Activated naive CD4-positive, alpha-beta T cell treated with anti-CD3 and anti-CD28 coated beads, Interleukin-2, amount 50 U/mL, for 72 hours (primary cell): Measurements from ENCODE around the gene SLC5A1. TPM values are rescaled to one million over a fixed set of nuclear protein-coding genes. Genes with fewer than 3 reads are reported as not detected.
"Not testable (repeated sequence)": the region's sequence is repeated elsewhere in the genome, so short reads cannot be mapped to it uniquely, and the experiment has no call there.

Experiments
- ATAC-seq, 2 donors: fragments of 150-1000 bp; cut with Tn5 transposase; 2 replicates each; pipeline ENCODE4 v1.10.0; 2021; ENCODE audit warnings: mild to moderate bottlenecking in 2 of 2, moderate library complexity in 2 of 2
- DNase-seq, 2 donors: peaks; one replicate each; pipeline ENCODE4 v3.0.0; 2021 to 2022; ENCODE audit warnings: low spot score in 2 of 2
- H3K27ac Mint-ChIP-seq, 2 donors: one replicate each; pipeline ENCODE4 v1.8.0; 2022; ENCODE audit warnings: mild to moderate bottlenecking in 2 of 2, mixed read lengths in 2 of 2
- H3K36me3 Mint-ChIP-seq, 2 donors: one replicate each; pipeline ENCODE4 v1.8.0; 2022; ENCODE audit warnings: mixed read lengths in 2 of 2
- H3K9me3 Mint-ChIP-seq, 2 donors: one replicate each; pipeline ENCODE4 v1.8.0; 2022; ENCODE audit warnings: mixed read lengths in 2 of 2
- total RNA-seq, 2 donors: library from RNA; stranded (reverse); gene quantifications; one replicate each; pipeline ENCODE4 v1.2.3, GENCODE V29; 2022

SLC5A1 gene
- total RNA-seq, 2 donors from 2014 or later = not detected

DNA sequence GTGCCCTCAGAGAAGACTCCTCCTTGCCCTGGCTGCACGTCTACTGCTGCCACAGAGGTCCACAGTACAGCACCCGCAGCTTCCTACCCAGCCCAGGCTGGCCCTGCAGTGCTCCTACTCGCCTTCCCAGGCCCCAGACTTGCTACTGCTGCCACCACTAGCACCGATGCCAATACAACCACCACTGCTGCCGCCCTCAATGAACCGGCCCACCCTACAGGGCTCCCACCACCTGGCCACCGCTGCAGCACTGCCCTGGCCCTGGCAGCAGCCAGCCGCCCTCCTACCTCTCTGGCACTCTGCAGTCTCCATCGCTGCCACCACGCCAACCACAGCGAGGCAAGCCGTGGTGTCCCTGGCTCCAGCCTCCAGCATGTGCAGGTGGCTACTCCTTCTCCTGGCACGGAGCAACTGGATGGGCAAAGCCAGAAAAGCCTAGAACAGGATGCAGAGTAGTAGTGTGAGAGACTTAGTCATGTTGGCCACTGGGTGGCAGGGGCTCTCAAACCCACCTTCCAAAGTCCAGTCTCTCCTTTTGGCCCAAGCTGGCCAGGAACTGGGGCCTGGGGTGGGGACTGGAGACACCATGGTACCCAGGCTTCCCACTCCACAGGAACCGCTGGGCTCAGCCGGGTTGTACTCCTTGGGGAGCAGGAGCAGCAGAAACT lies 76.6 kb downstream of the SLC5A1 start:
- no peak for ATAC-seq
- Mint-ChIP-seq H3K27ac (no peak overlapping the region), H3K9me3 (no peaks in the 10 kb centered on the region), H3K36me3 (no peaks in the 10 kb centered on the region)
- no peak for DNase-seq

DNA sequence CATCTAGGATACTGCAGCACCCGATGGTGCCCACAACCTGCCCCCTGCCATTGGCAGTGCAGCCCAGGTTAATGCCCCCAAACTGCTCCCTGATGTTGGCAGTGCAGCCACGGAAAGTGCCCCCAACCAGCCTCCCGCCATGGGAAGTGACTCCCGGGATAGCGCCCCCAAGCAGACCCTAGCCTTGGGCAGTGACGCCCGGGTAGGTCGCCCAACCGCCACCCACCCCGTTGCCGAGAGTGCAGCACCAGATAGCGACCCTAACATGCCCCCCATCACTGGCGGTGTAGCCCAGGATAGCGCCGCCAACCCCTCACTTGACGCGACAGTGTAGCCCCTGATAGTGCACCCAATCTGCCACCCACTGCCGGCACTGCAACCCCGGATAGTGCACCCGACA lies 77.5 kb downstream of the SLC5A1 start:
- DNase-seq (no peak), ATAC-seq (no peak)
- Mint-ChIP-seq H3K36me3 (no peaks in the 10 kb centered on the region), H3K27ac (no peak overlapping the region), H3K9me3 (no peaks in the 10 kb centered on the region)

DNA sequence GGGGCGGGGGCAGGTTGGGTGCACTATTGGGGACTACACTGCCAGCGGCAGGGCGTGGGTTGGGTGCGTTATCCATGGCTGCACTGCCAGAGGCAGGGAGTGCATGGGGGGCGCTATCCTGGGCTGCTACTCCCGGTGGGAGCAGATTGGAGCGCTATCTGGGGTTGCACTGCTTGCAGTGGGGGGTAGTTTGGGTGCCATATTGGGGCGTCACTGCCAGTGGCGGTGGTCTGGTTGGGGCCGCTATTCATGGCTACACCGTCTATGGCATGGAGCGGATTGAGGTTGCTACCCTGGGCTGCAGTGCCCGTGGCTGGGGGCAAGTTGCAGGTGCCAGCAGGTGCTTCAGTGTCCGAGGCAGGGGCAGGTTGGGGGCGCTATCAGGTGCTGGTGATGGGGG lies 79.8 kb downstream of the SLC5A1 start:
- no peak for DNase-seq

DNA sequence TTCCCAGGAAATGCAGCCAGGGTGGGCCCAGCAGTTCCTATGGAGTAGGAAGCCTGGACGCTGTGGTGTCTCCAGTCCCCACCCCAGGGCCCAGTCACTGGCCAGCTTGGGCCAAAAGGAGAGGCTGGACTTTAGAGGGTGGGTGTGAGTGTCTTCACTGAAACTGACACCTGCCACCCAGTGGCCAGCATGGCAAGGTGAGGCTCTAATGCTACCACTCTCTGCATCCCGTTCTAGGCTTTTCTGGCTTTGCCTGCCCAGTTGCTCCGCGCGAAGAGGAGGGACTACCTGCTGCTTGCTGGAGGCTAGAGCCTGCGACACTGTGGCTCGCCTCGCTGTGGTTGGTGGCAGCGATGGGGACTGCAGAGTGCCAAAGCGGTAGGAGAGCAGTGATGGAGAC lies 80.6 kb downstream of the SLC5A1 start:
- Mint-ChIP-seq H3K9me3 (no peaks in the 10 kb centered on the region), H3K27ac (no peak overlapping the region), H3K36me3 (no peaks in the 10 kb centered on the region)
- ATAC-seq = no peak
- DNase-seq = no peak

More for the DNA sequence above, 79.8 kb downstream of the SLC5A1 start:
- Mint-ChIP-seq H3K27ac (peak overlapping the region in 1 of 2 donors; percentile 8), H3K9me3 (no peaks in the 10 kb centered on the region), H3K36me3 (no peaks in the 10 kb centered on the region)
- ATAC-seq = no peak

DNA sequence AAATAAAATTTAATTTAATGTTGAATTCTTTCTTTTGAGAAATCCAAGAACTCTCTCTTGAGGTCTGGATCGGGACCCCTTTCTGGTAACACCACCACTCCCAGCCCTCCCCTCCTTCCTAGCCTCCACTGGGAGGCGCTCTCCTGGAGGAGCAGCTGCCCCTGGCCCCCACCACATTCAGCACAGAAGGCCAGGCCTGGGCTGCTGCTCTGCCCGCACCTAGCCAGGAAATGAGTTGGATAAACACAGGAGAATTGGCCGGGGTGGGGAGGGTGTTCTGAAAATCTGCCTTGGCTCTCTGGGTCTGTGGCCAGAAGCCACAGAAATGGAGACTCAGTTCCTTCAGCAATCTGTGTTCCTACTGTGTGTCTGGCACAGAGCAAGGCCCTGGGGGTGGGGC lies 84.8 kb downstream of the SLC5A1 start:
- Mint-ChIP-seq H3K9me3 (no peaks in the 10 kb centered on the region), H3K27ac (no peak overlapping the region), H3K36me3 (no peaks in the 10 kb centered on the region)
- no peak for DNase-seq
- no peak for ATAC-seq

DNA sequence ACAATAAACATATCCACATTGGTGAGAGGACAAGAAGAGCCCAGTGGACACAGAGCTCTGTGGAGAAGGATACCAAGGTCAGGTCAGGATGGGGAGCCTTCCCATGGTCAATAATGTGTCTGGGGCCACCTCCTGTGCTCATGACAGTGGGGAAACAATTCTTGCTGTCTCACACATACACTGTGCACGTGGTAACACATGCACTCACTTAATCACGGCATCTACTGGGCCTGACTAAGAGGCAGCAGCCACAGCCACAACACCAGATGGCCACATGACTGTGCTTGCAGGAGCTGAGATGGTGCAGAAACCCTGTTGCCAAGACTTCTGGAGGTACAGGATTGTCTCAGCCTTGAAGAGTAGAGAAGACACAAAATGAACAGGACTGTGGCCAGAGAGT lies 87.4 kb downstream of the SLC5A1 start:
- Mint-ChIP-seq H3K9me3 (no peaks in the 10 kb centered on the region), H3K27ac (peak overlapping the region in 1 of 2 donors; percentile 55), H3K36me3 (no peaks in the 10 kb centered on the region)
- ATAC-seq (no peak), DNase-seq (no peak)

DNA sequence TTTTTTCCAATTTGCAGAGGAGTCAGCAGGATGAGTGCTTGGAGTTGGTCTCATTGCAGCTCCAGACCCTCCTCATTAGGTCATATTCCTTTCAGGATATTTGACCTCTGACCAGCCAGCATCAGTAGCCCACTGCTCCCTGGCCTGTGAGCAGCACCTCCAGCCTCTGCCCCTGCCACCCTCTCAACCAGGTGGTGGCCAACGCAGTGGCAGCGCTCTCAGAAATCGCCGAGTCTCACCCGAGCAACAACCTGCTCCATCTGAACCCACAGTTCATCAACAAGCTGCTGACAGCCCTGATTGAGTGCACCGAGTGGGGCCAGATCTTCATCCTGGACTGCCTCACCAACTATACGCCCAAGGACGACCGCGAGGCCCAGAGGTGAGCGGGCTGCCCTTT lies 89.1 kb downstream of the SLC5A1 start:
- Mint-ChIP-seq H3K9me3 (no peaks in the 10 kb centered on the region), H3K27ac (no peak overlapping the region), H3K36me3 (no peaks in the 10 kb centered on the region)
- DNase-seq = no peak
- no peak for ATAC-seq

DNA sequence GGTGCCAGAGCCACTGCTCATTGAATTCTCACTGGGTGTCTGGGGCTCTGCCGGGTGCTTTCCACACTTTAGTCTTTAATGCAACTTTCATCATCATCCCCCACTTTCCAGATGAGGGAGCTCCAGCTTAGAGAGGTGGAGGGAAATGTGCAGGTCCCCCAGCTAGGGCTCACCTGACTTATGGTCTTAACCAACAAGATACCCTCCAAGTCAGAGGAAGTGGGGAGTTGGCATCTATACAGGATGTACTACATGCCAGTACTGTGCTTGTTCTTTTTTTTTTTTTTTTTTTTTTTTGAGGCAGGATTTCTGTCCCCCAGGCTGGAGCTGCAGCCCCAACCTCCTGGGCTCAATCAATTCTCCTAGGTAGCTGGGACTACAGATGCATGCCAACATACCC lies 89.7 kb downstream of the SLC5A1 start:
- no peaks in the 10 kb centered on the region for H3K9me3 Mint-ChIP-seq
- no peak for ATAC-seq
- H3K27ac Mint-ChIP-seq = no peak overlapping the region
- no peak for DNase-seq
- H3K36me3 Mint-ChIP-seq = peaks cover 0 to 4% of the 10 kb centered on the region in 2 donors

DNA sequence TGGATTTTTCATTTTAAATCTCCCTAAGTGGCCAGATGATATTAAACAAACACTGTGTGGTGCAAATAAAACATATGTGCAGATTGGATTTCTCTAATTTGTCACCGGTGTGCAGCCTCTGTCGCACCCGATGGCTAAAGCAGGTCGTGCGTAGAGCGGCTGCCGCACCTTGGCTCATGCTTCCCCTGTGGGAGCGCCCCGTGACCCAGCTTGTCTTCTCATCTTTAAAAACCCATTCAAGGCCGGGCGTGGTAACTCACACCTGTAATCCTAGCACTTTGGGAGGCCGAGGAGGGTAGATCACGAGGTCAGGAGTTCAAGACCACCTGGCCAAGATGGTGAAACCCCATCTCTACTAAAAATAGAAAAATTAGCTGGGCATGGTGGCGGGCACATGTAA lies 91.7 kb downstream of the SLC5A1 start:
- not testable (repeated sequence) for ATAC-seq

DNA sequence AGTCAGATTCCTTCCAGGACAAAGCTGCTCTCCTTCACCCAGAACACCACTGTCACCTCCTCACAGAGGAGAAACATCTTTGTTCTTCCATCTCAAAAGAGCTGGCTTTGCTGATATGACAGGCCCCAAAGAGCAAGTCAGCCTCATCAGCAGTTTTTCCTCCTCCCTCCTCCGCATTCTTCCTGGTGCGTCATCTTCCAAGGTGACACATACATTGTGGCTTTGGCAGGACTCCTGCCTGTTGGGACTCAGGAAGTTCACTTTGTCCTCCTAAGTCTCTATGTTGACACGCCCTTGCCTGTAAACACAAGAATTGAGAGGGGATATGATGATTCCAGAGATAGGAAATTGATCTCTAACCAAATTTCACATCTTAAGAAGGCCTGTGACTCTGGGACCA lies 92.9 kb downstream of the SLC5A1 start:
- H3K9me3 Mint-ChIP-seq, H3K36me3 Mint-ChIP-seq, ATAC-seq, DNase-seq, H3K27ac Mint-ChIP-seq: not testable (repeated sequence)

More for the DNA sequence above, 91.7 kb downstream of the SLC5A1 start:
- not testable (repeated sequence) for H3K27ac Mint-ChIP-seq, DNase-seq, H3K36me3 Mint-ChIP-seq, H3K9me3 Mint-ChIP-seq

DNA sequence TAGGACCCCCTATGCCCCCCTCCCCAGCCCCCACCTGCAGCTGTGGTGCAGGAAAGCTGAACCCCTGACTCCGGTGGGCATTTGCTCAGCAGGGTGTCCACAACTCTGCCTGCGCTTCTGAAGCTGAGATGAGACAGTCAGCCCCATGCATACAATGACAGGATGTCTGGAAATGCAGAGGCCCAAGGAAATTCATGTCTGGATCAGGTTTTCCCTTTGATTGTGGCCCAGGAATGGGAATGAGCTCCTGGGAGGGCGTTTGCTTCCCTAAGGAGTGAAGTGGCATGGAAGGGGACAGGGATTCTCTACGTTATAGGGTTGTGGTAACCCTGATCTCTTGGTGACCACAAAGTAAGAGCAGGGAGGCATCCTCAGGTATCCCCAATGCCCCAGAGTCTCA lies 93.8 kb downstream of the SLC5A1 start:
- H3K27ac Mint-ChIP-seq, ATAC-seq, DNase-seq, H3K36me3 Mint-ChIP-seq, H3K9me3 Mint-ChIP-seq: not testable (repeated sequence)

DNA sequence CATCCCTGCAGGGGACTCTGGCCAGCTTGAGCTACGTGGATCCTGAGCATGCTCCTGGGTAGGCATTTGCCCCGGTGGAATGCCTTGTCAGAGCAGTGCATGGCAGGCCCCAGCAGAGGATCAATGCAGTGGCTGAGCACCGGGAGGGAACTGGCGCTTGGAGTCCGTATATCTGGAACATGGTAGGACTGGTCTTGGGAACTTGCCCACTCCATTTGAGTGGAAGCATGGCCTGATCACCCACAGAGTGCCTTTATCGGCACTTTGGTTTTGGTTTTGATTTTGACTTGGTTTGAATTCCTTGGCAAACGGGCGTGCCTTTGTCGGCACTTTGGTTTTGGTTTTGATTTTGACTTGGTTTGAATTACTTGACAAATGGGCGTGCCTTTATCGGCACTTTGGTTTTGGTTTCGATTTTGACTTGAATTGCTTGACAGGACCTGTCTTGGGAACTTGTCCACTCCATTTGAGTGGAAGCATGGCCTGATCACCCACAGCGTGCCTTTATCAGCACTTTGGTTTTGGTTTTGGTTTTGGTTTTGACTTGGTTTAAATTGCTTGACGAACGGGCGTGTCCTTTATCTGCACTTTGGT lies 94.8 kb downstream of the SLC5A1 start:
- ATAC-seq = peak; percentile 49 to 61
- H3K9me3 Mint-ChIP-seq, H3K36me3 Mint-ChIP-seq: not testable (repeated sequence)
- H3K27ac Mint-ChIP-seq = peak overlapping the region; percentile 75
- DNase-seq = peak in 1 of 2 donors; percentile 31

DNA sequence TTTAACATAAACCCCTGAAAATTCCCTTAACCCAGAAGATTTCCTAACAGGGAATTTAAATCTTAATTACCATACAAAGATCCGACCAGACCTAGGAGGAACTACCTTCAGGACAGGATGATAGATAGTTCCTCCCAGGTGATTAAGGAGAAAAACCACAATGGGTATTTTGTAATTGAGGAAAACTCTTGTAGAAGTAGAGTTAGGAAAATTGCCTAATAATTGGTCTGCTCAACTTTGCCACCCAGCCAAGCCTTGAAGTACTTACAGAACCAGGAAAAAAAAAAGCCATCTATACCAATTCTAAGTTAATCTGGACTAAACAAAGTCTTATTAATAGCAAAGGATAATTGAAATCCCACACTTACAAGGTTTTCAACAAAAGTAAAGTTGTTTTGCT lies 95.5 kb downstream of the SLC5A1 start:
- H3K9me3 Mint-ChIP-seq, DNase-seq, ATAC-seq, H3K36me3 Mint-ChIP-seq: not testable (repeated sequence)
- H3K27ac Mint-ChIP-seq = peak overlapping the region in 1 of 2 donors; percentile 75

DNA sequence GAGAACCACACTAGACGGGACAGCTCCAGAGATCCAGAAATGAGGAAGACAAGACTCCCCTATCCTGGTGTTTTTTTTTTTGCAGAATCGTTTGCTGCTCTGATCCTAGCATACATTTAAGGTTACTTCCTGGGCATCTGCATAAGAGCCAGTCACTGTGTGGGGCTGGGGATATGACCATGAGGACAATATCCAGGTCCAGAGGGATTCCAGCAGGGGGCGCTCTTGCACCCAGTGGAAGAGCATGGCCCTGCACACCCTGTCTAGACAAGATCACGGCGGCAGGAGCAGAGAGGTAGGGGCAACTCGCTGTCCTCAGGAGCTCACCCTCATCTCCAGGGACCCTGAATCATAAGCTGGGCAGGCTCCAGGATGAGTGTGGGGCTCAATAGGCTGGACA lies 97.6 kb downstream of the SLC5A1 start:
- not testable (repeated sequence) for H3K36me3 Mint-ChIP-seq, DNase-seq, H3K9me3 Mint-ChIP-seq, H3K27ac Mint-ChIP-seq
- peak; percentile 61 to 77 for ATAC-seq

DNA sequence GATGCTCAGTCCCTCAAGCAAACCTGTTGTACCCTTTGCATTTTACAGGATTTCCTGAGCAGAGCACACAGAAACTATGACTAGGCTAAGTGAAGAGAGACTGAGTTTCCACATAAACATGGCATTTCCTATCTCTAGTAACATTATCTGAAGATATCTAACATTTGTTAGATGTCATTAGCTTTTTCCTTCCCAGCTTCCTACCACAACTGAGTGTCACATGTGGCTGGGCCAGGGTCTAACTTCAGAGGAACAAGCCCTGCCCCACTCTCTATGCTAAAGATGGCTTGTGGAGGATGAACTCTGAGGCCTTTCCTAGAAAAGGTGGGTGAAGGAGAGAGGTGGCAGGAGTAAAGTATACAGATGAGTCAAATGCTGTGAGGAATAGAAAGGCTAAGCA lies 99.5 kb downstream of the SLC5A1 start:
- H3K9me3 Mint-ChIP-seq = peaks cover 6 to 7% of the 10 kb centered on the region in 2 donors

DNA sequence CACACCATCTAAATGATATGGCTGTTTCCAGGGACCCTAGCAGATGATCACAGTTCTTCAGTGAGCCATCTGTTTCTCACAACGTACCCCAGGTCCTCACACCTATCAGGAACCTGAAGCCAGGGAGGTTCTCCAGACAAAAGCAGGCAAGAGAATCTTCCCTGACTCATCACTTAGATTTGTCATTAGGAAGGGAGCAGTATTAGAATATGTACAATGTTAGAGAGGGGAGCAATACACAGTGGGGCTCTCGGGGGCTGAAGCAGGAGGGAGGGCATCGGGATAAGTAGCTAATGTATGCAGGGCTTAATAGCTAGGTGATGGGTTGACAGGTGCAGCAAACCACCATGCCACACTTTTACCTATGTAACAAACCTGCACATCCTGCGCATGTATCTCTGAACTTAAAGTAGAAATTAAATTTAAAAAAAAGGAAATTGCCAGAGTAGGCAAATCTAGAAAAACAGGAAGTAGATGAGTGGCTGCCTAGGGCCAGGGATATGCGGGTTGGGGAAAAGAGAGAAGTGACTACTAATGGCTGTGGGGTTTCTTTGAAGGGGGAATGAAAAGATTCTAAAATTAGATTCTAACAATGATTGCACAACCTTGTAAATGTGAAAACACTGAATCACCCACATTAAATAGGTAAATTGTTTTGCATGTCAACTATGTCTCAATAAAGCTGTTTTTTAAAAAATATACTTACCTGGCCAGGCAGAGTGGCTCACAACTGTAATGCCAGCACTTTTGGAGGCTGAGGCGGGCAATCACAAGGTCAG lies 101.6 kb downstream of the SLC5A1 start:
- peaks cover 5 to 8% of the 10 kb centered on the region in 2 donors for H3K36me3 Mint-ChIP-seq
- H3K9me3 Mint-ChIP-seq = peaks cover 3 to 8% of the 10 kb centered on the region in 2 donors
- DNase-seq (no peak), ATAC-seq (peak; percentile 39 to 67)
- H3K27ac Mint-ChIP-seq = no peak overlapping the region

More for the DNA sequence above, 99.5 kb downstream of the SLC5A1 start:
- H3K36me3 Mint-ChIP-seq = peaks cover 7 to 11% of the 10 kb centered on the region in 2 donors
- H3K27ac Mint-ChIP-seq = peak overlapping the region in 1 of 2 donors; percentile 66
- peak; percentile 17 to 68 for ATAC-seq
- no peak for DNase-seq

DNA sequence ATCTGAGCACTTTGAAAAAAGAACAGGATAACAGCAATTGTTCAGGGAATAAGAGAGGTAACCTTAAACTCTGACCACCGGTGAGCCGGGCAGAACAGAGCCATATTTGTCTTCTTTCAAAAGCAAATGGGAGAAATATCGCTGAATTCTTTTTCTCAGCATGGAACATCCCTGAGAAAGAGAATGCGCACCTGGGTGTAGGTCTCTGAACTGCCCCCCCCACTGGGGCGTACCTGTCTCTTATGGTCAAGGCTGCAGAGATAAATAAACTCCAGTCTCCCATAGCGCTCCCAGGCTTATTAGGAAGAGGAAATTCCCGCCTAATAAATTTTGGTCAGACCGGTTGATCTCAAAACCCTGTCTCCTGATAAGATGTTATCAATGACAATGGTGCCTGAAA lies 104.1 kb downstream of the SLC5A1 start:
- H3K27ac Mint-ChIP-seq, DNase-seq, H3K36me3 Mint-ChIP-seq, H3K9me3 Mint-ChIP-seq, ATAC-seq: not testable (repeated sequence)
